ENCODE data around the gene TRAF5.

DNA sequence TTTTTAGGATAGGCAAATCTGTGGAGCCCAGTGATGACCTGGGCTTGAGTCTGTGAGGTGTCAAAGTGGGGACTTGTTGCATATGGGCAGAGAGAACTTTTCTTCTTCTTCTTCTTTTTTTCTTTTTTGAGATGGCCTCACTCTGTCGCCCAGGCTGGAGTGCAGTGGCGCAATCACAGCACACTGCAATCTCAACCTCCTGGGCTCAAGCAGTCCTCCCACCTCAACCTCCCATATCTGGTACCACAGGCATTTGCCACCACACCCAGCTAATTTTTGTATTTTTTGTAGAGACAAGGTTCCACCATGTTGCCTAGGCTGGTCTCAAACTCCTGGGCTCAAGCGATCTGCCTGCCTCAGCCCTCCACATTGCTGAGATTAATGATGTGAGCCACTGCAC lies 85.0 kb downstream of the TRAF5 start:
- TF ChIP-seq CTCF (IDR thresholded peaks at IDR 0.05), result no peak
- TF ChIP-seq POLR2A (IDR thresholded peaks at IDR 0.05), result no peak
